ENCODE results near the gene WDR33.

WDR33 gene

GRCh38 chr2:127656569-127657231, 154.3 kb downstream of the WDR33 start:
- no peak for DNase-seq (ENCODE audit: low read depth, low spot score)

GRCh38 chr2:127655209-127656073, 155.5 kb downstream of the WDR33 start:
- no peak for DNase-seq (ENCODE audit: low read depth, low spot score)

DNA sequence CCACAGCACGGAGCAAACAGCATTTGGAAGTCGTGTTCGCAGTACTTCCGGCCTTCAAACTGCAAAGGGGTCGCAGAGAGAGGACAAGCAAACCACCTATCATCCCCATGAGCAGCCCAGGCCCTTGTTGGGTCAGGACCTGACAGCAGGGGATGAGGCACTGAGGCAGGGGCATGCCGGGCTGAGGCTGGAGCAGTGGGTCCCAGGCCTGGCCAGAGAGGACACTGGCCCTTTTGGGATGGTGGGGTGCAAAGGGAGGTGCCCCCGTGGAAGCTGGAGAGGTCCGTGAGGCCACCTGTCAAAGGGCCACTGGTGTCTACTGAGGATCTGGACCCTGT, 156.2 kb downstream of the WDR33 start:
- DNase-seq (ENCODE audit: low read depth, low spot score): no peak

DNA sequence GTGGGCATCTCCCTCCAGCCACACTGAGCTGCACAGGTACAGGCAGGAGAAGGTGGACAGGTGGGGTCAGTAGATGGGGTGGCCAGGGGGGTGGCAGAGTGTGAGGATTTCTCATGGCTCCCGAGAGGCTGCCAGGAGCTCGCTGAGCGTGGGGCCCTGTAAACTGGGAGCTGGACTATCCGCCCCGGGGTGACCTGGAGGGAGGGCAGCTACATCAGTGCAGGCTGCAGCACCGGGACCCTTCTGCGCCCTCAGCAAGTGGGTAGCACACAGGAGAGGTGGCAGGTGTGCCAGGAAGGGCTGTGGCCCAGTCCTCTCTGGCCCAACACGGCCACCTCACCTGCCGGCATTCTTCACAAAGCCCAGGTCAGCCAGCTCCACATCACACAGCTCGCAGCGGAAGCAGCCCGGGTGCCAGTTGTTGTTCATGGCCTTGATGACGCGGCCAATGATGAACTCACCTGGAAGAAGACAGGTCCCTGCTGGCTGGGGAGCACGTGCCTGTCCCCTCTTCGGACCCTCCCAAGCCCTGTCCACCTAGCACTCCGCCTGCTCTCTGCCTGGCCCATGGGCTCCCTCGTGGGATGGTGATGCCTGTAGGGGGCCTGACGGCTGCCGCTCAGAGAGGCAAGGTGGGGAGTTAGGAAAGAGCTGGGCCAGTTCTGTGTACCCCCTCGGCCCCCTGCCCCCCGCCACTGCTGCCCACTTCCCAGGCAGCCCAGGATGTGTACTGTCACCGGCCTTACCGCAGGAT, 156.7 kb downstream of the WDR33 start:
- DNase-seq (ENCODE audit: low read depth, low spot score): no peak

- no peak for DNase-seq (ENCODE audit: low read depth, low spot score)
Observed at GRCh38 chr2:127653421-127654083, 157.4 kb downstream of the WDR33 start.

DNA sequence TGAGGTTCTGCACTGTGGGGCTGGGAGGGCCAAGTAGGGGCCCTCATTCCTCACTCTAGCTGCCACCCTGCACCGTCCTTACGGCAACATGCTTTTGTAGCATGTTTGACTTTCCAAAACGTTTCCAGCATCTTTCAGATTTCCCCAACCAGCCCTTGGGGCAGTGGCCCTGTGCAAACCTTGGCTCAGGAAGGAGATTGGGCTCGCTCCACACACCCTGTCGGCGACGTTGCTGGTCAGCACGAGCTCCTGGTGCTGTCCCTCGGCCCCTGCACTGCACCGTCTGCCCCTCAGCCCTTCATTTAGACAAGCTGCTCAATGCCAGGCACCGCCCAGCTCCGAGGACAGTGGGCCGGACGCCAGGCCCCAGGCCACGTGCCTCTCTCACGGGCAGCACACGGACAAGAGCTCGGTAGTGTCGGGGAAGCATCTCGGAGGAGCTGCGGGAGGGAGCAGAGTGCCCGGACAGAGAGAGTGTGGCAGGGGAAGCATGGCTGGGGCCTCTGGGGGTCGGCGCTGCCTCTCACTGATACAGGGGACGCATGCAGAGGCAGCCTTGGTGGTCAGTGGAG, 158.1 kb downstream of the WDR33 start:
- no peak for DNase-seq (ENCODE audit: low read depth, low spot score)

- DNase-seq (ENCODE audit: low read depth, low spot score): no peak
Observed at GRCh38 chr2:127651971-127652550, 158.9 kb downstream of the WDR33 start.

DNA sequence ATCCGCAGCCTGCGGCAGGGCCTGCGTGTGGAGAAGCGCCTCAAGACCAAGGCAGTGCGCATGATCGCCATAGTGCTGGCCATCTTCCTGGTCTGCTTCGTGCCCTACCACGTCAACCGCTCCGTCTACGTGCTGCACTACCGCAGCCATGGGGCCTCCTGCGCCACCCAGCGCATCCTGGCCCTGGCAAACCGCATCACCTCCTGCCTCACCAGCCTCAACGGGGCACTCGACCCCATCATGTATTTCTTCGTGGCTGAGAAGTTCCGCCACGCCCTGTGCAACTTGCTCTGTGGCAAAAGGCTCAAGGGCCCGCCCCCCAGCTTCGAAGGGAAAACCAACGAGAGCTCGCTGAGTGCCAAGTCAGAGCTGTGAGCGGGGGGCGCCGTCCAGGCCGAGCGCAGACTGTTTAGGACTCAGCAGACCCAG, 159.6 kb downstream of the WDR33 start:
- no peak for DNase-seq (ENCODE audit: low read depth, low spot score)

Data from smooth muscle cell of the brain vasculature (primary cell).